Pulmonary artery endothelial cell (primary cell): ENCODE data around the gene NEK9. TPM values are rescaled to one million over a fixed set of nuclear protein-coding genes. Genes with fewer than 3 reads are reported as not detected.

Experiments used
- DNase-seq: peaks from one replicate; pipeline ENCODE4 v3.0.0-alpha.2; 2011; ENCODE audit warnings: low read depth, low spot score
- total RNA-seq: library from RNA; depleted of rRNA; stranded (reverse); fragments of >200 nt; gene quantifications from 2 replicates; pipeline ENCODE4 v1.2.3, GENCODE V29; 2014

The NEK9 gene
- total RNA-seq, 1 donor from 2014 or later = 43.7 TPM

GRCh38 chr14:75040507-75040906 lies 86.3 kb downstream of the NEK9 start:
- no peak for DNase-seq

- no peak for DNase-seq
These were observed 93.9 kb downstream of the NEK9 start for GRCh38 chr14:75032939-75033338.

GRCh38 chr14:75030147-75030546 lies 96.7 kb downstream of the NEK9 start:
- no peak for DNase-seq

Other genes starting within 250 kb of the NEK9 start
- gene DLST, start 245.1 kb downstream of the NEK9 start, total RNA-seq = 66.0 and 75.3 TPM in 2 replicates
- 11.5 and 14.8 TPM in 2 replicates for gene RPS6KL1, start 203.8 kb downstream of the NEK9 start, total RNA-seq
- gene PGF, start 171.5 kb downstream of the NEK9 start, total RNA-seq = 209 and 564 TPM in 2 replicates
- 209 and 305 TPM in 2 replicates for gene EIF2B2, start 124.1 kb downstream of the NEK9 start, total RNA-seq
- gene MLH3, start 75.6 kb downstream of the NEK9 start, total RNA-seq = 15.0 and 20.0 TPM in 2 replicates
- gene ACYP1, start 63.0 kb downstream of the NEK9 start, total RNA-seq = 9.7 and 13.7 TPM in 2 replicates
- 0.99 and 1.3 TPM in 2 replicates for gene ZC2HC1C, start 57.4 kb downstream of the NEK9 start, total RNA-seq
- gene TMED10, start 49.6 kb upstream of the NEK9 start, total RNA-seq = 278 and 453 TPM in 2 replicates
- 3.0 and 10.7 TPM in 2 replicates for gene FOS, start 151.8 kb upstream of the NEK9 start, total RNA-seq